ENCODE data around the gene ANKMY1.

Gene ANKMY1

GRCh38 chr2:240502430-240503121 lies 55.2 kb downstream of the ANKMY1 start:
- POLR2A ChIA-PET = no interaction called here
- Histone ChIP-seq H3K36me3 (ENCODE audit: control insufficient read depth in 2 of 2, insufficient read depth in 1 of 2, low read length in 2 of 2) (peaks cover 0 to 9% of the 10 kb centered on the region in 2 experiments; a peak in 1 of 3 replicates), H3K9me3 (ENCODE audit: control insufficient read depth, insufficient read depth, low read depth, low read length) (no peaks in the 10 kb centered on the region), H3K27ac (ENCODE audit: extremely low read depth, low read depth, low read length) (no peak overlapping the region), H3K4me3 (ENCODE audit: low read depth, low read length) (no peak overlapping the region), H3K4me1 (ENCODE audit: control insufficient read depth, insufficient read depth, low read length) (no peaks in the 10 kb centered on the region)
- CTCF ChIA-PET = interaction anchor here (1.2 kb wide), 1 partner anchor 12 kb away, joined by 6 read pairs; no protein-coding TSS in a partner anchor
- peak; percentile 31; the same call in 1 of the 2 replicates for TF ChIP-seq ATF2 (tag by site-specific recombination; IDR thresholded peaks at IDR 0.05; ENCODE audit: low read depth)
- no peak for TF ChIP-seq ZNF544 (tag by site-specific recombination; IDR thresholded peaks at IDR 0.05)
- peak; percentile 54 for TF ChIP-seq ZFHX2 (tag by site-specific recombination; conservative IDR thresholded peaks at IDR 0.05)
- TF ChIP-seq EGR2 (tag by site-specific recombination; IDR thresholded peaks at IDR 0.05; ENCODE audit: low read depth) = 0 out of 2 replicates have a peak, but pooled peaks have one; percentile 31
- TF ChIP-seq ZNF521 (tag by site-specific recombination; IDR thresholded peaks at IDR 0.05) = no peak
- TF ChIP-seq ZNF707 (tag by site-specific recombination; IDR thresholded peaks at IDR 0.05) = no peak

GRCh38 chr2:240502059-240502429 lies 55.7 kb downstream of the ANKMY1 start:
- ChIA-PET POLR2A (no interaction called here), CTCF (no interaction called here)

DNA sequence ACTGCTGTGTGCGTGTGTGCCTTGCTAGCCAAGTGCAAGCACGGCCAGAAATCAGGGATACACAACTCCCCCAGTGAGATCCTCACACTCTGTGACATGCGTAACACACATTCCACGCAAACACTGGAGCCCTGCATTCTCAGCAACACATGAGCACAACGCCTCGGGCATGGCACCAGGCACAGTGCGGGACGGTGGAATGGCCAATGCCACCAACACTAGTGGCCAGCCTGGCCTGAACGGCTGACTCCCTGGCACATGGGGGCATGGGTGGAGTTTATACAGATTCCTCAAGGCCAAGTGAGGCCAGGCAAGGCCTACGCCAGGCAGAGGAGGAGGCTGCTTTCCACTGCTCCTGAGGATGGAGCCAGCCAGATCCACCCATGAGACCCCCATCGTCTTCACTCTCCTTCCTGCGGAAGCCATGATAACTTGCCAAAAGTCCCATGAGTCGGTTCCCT lies 56.2 kb downstream of the ANKMY1 start:
- ChIA-PET POLR2A (no interaction called here), CTCF (no interaction called here)
- no peak for TF ChIP-seq KLF9 (tag by site-specific recombination; IDR thresholded peaks at IDR 0.05; ENCODE audit: low read depth)
- no peak for TF ChIP-seq IKZF3 (tag by site-specific recombination; IDR thresholded peaks at IDR 0.05)
- TF ChIP-seq, protein P1, sequence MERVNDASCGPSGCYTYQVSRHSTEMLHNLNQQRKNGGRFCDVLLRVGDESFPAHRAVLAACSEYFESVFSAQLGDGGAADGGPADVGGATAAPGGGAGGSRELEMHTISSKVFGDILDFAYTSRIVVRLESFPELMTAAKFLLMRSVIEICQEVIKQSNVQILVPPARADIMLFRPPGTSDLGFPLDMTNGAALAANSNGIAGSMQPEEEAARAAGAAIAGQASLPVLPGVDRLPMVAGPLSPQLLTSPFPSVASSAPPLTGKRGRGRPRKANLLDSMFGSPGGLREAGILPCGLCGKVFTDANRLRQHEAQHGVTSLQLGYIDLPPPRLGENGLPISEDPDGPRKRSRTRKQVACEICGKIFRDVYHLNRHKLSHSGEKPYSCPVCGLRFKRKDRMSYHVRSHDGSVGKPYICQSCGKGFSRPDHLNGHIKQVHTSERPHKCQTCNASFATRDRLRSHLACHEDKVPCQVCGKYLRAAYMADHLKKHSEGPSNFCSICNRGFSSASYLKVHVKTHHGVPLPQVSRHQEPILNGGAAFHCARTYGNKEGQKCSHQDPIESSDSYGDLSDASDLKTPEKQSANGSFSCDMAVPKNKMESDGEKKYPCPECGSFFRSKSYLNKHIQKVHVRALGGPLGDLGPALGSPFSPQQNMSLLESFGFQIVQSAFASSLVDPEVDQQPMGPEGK (tag by site-specific recombination; IDR thresholded peaks at IDR 0.05) = no peak
- TF ChIP-seq BCL6B (tag by site-specific recombination; IDR thresholded peaks at IDR 0.05) = no peak
- no peak for TF ChIP-seq ZNF2 (tag by site-specific recombination; IDR thresholded peaks at IDR 0.05)
- TF ChIP-seq, protein P2, sequence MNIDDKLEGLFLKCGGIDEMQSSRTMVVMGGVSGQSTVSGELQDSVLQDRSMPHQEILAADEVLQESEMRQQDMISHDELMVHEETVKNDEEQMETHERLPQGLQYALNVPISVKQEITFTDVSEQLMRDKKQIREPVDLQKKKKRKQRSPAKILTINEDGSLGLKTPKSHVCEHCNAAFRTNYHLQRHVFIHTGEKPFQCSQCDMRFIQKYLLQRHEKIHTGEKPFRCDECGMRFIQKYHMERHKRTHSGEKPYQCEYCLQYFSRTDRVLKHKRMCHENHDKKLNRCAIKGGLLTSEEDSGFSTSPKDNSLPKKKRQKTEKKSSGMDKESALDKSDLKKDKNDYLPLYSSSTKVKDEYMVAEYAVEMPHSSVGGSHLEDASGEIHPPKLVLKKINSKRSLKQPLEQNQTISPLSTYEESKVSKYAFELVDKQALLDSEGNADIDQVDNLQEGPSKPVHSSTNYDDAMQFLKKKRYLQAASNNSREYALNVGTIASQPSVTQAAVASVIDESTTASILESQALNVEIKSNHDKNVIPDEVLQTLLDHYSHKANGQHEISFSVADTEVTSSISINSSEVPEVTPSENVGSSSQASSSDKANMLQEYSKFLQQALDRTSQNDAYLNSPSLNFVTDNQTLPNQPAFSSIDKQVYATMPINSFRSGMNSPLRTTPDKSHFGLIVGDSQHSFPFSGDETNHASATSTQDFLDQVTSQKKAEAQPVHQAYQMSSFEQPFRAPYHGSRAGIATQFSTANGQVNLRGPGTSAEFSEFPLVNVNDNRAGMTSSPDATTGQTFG (tag by site-specific recombination; IDR thresholded peaks at IDR 0.05; ENCODE audit: borderline replicate concordance) = no peak
- TF ChIP-seq ZNF473 (tag by site-specific recombination; IDR thresholded peaks at IDR 0.05) = no peak
- TF ChIP-seq ZNF280C (tag by site-specific recombination; IDR thresholded peaks at IDR 0.05) = no peak
- H3K4me3 ChIP-seq (ENCODE audit: low read depth, low read length) = no peak overlapping the region
- H3K36me3 ChIP-seq (ENCODE audit: control insufficient read depth in 2 of 2, insufficient read depth in 1 of 2, low read length in 2 of 2) = peaks cover 0 to 9% of the 10 kb centered on the region in 2 experiments; a peak in 1 of 3 replicates
- no peaks in the 10 kb centered on the region for H3K4me1 ChIP-seq (ENCODE audit: control insufficient read depth, insufficient read depth, low read length)
- H3K9me3 ChIP-seq (ENCODE audit: control insufficient read depth, insufficient read depth, low read depth, low read length) = no peaks in the 10 kb centered on the region
- H3K27ac ChIP-seq (ENCODE audit: extremely low read depth, low read depth, low read length) = no peak overlapping the region

More at GRCh38 chr2:240502059-240502429, 55.7 kb downstream of the ANKMY1 start:
- no peak for TF ChIP-seq ZNF768 (tag by site-specific recombination; IDR thresholded peaks at IDR 0.05)
- no peak for TF ChIP-seq TCF7L2 (IDR thresholded peaks at IDR 0.05; ENCODE audit: borderline replicate concordance, low read depth, low read length)
- no peak for TF ChIP-seq GFI1B (tag by site-specific recombination; IDR thresholded peaks at IDR 0.05)
- TF ChIP-seq ZNF549 (tag by site-specific recombination; IDR thresholded peaks at IDR 0.05) = no peak
- H3K9me3 ChIP-seq (ENCODE audit: control insufficient read depth, insufficient read depth, low read depth, low read length) = no peaks in the 10 kb centered on the region
- H3K36me3 ChIP-seq (ENCODE audit: control insufficient read depth in 2 of 2, insufficient read depth in 1 of 2, low read length in 2 of 2) = peaks cover 0 to 9% of the 10 kb centered on the region in 2 experiments; a peak in 1 of 3 replicates
- H3K27ac ChIP-seq (ENCODE audit: extremely low read depth, low read depth, low read length) = no peak overlapping the region
- no peak overlapping the region for H3K4me3 ChIP-seq (ENCODE audit: low read depth, low read length)
- H3K4me1 ChIP-seq (ENCODE audit: control insufficient read depth, insufficient read depth, low read length) = no peaks in the 10 kb centered on the region

Measured in HEK293 (cell line).